Activated CD4-positive, alpha-beta memory T cell treated with anti-CD3 and anti-CD28 coated beads for 36 hours (primary cell): Measurements from ENCODE around the gene SIGLEC12. TPM values are rescaled to one million over a fixed set of nuclear protein-coding genes. Genes with fewer than 3 reads are reported as not detected.

Experiments
- CTCF ChIA-PET: fragments of 350-600 bp; sonication (Branson Sonifier 250); formaldehyde crosslinking; loops from one replicate; lab custom pipeline; 2021; ENCODE audit warnings: antibody characterized with exemption, inconsistent platforms; lab: Charles Lee
- POLR2A ChIA-PET: fragments of 350-600 bp; sonication (Branson Sonifier 250); formaldehyde crosslinking; loops from one replicate; lab custom pipeline; 2021; ENCODE audit warnings: antibody characterized with exemption; lab: Charles Lee
- DNase-seq: peaks from one replicate; pipeline ENCODE4 v3.0.0-alpha.2; 2020
- H3K27ac Mint-ChIP-seq: one replicate; pipeline ENCODE4 v1.8.0; 2021; ENCODE audit warnings: mixed read lengths
- H3K27me3 Mint-ChIP-seq: one replicate; pipeline ENCODE4 v1.8.0; 2021; ENCODE audit warnings: mixed read lengths
- H3K36me3 Mint-ChIP-seq: one replicate; pipeline ENCODE4 v1.8.0; 2021; ENCODE audit warnings: mixed read lengths
- H3K4me1 Mint-ChIP-seq: one replicate; pipeline ENCODE4 v1.8.0; 2021; ENCODE audit warnings: low read depth, mixed read lengths
- H3K4me3 Mint-ChIP-seq: one replicate; pipeline ENCODE4 v1.8.0; 2021; ENCODE audit warnings: mild to moderate bottlenecking, mixed read lengths
- H3K9me3 Mint-ChIP-seq: one replicate; pipeline ENCODE4 v1.8.0; 2021; ENCODE audit warnings: mixed read lengths
- intact Hi-C: fragments of 100-400 bp; cut with micrococcal nuclease; formaldehyde crosslinking; loops from one replicate; pipeline ENCODE4 v1.15.1; 2023
- total RNA-seq, 2 experiments: library from RNA; stranded (reverse); gene quantifications; one replicate each; pipeline ENCODE4 v1.2.3, GENCODE V29; 2021

Gene SIGLEC12
- total RNA-seq, 2 experiments from 2014 or later, result 0.22 to 0.24 TPM

DNA sequence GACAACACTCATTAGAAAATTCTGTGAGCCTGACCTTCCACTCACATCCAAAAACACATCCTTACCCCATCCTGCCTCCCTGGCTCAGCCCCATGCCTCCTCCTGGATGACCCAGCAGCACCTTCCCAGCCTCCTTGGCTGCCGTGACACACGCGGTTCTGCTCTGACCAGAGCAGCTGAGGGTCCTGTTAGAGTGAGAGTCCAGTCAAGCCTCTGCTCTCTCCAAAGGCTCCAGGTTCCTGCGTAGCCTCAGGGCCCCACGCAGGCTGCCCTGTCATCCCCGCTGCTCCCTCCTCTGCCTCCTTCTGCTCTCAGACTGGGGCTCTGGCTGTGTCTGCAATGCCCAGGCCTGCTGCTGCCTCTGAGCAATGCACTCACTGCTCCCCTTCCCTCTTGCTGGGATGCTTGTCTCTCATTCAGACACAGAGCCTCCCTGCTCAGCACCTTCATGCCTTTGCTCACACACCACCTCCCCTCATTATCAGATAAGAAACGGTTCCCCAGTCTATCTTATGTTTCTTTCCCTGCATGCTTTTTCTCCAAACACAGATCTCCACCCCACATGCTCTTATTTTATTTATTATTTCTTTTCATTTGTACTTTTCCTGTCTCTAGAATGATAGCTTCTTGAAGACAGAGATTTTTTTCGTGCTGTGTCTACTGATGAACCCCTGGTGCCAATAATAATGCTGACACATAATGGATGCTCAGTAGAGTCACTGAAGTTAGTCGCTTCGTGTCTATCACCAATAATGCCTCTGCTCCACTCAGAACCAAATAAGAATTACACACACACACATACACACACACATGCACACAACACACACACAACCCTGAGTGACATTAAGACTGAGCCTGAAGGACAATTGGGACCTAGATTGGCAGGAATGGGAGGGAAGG lies 40.1 kb upstream of the SIGLEC12 start:
- peaks cover 57% of the 10 kb centered on the region for H3K27me3 Mint-ChIP-seq
- H3K9me3 Mint-ChIP-seq, result no peaks in the 10 kb centered on the region
- no peak for DNase-seq
- intact Hi-C loops, result no loop called here
- no peak overlapping the region for H3K4me3 Mint-ChIP-seq
- no peaks in the 10 kb centered on the region for H3K36me3 Mint-ChIP-seq
- H3K27ac Mint-ChIP-seq, result no peak overlapping the region
- H3K4me1 Mint-ChIP-seq, result peaks cover 5% of the 10 kb centered on the region
- POLR2A ChIA-PET, result no interaction called here
- CTCF ChIA-PET, result no interaction called here

DNA sequence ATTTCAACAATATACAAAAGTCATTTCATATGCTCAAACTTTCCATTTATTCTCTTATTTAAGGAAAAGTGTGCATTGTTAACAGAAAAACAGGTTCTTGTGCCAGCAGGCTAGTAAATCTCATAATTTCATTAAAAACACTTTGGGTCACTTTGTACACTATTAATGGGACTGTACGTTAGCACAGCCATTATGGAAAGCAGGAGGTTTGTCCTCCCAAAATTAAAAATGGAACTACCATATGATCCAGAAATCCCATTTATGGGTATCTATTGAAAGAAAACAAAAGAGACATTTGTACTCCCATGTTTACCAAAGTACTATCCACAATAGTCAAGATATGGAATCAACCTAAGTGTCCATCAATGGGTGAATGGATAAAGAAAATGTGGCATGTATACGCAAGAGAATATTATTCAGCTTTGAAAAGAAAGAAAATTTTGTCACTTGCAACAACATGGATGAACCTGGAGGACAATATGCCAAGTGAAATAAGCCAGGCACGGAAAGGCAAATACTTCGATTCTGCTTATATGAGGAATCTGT lies 38.3 kb upstream of the SIGLEC12 start:
- intact Hi-C loops, result no loop called here
- H3K4me1 Mint-ChIP-seq, result no peaks in the 10 kb centered on the region
- CTCF ChIA-PET, result interaction anchor here (2.6 kb wide), 1 partner anchor 118 kb away, joined by 9 read pairs; no protein-coding TSS in a partner anchor
- H3K36me3 Mint-ChIP-seq, result no peaks in the 10 kb centered on the region
- no peaks in the 10 kb centered on the region for H3K9me3 Mint-ChIP-seq
- no peak overlapping the region for H3K27ac Mint-ChIP-seq
- POLR2A ChIA-PET, result no interaction called here
- no peak overlapping the region for H3K4me3 Mint-ChIP-seq
- no peak for DNase-seq
- peaks cover 60% of the 10 kb centered on the region for H3K27me3 Mint-ChIP-seq

GRCh38 chr19:51535535-51535934 lies 33.9 kb upstream of the SIGLEC12 start:
- no peaks in the 10 kb centered on the region for H3K9me3 Mint-ChIP-seq
- POLR2A ChIA-PET, result no interaction called here
- peaks cover 59% of the 10 kb centered on the region for H3K27me3 Mint-ChIP-seq
- intact Hi-C loops, result no loop called here
- CTCF ChIA-PET, result no interaction called here
- H3K27ac Mint-ChIP-seq, result no peak overlapping the region
- H3K36me3 Mint-ChIP-seq, result no peaks in the 10 kb centered on the region
- H3K4me3 Mint-ChIP-seq, result no peak overlapping the region
- no peak for DNase-seq
- no peaks in the 10 kb centered on the region for H3K4me1 Mint-ChIP-seq

GRCh38 chr19:51531349-51532315 lies 30.0 kb upstream of the SIGLEC12 start, which contains the start of gene SIGLEC6:
Gene SIGLEC6 (minus strand): TSS chr19:51531670. CDS start chr19:51531648, 22 bp downstream.
- POLR2A ChIA-PET, result no interaction called here
- Mint-ChIP-seq H3K9me3 (no peaks in the 10 kb centered on the region), H3K27me3 (peaks cover 58% of the 10 kb centered on the region), H3K4me1 (no peaks in the 10 kb centered on the region), H3K27ac (no peak within 1 kb of the TSS), H3K36me3 (no peaks in the 10 kb centered on the region), H3K4me3 (no peak within 1 kb of the TSS)
- DNase-seq, result peak; percentile 13
- CTCF ChIA-PET, result interaction anchor here (0.9 to 2.4 kb wide), 2 partner anchors 58 to 246 kb away, joined by 3 to 10 read pairs; no protein-coding TSS in a partner anchor
- intact Hi-C loops, result no loop called here

DNA sequence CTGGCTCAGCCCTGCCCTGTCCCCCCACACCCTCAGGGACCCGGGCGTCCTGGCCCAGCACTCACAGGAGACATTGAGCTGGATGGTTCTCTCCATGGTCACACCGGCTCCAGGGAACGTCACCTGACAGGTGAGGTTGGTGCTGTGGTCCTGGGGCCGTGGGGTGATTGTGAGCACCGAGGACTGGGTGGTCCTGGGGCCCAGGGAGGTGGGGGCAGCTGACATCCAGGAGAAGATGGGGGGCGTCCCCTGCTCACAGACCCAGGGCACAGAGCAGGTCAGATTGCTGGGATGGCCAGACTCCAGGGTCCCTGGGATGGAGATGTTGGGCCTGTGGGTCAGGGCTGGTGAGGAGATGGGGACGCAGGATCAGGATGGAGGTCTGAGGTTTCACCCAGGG lies 29.0 kb upstream of the SIGLEC12 start:
- Mint-ChIP-seq H3K27me3 (peaks cover 53% of the 10 kb centered on the region), H3K4me1 (no peaks in the 10 kb centered on the region), H3K4me3 (no peak overlapping the region), H3K9me3 (no peaks in the 10 kb centered on the region), H3K27ac (no peak overlapping the region), H3K36me3 (no peaks in the 10 kb centered on the region)
- intact Hi-C loops, result no loop called here
- POLR2A ChIA-PET, result no interaction called here
- no peak for DNase-seq
- CTCF ChIA-PET, result interaction anchor here (0.8 to 2.4 kb wide), 4 partner anchors 17 to 247 kb away, joined by 3 to 10 read pairs (median 3); no protein-coding TSS in a partner anchor

GRCh38 chr19:51529301-51529700 lies 27.7 kb upstream of the SIGLEC12 start:
- Mint-ChIP-seq H3K9me3 (no peaks in the 10 kb centered on the region), H3K36me3 (no peaks in the 10 kb centered on the region), H3K27ac (no peak overlapping the region), H3K27me3 (peaks cover 41% of the 10 kb centered on the region), H3K4me1 (no peaks in the 10 kb centered on the region), H3K4me3 (no peak overlapping the region)
- intact Hi-C loops, result no loop called here
- POLR2A ChIA-PET, result no interaction called here
- CTCF ChIA-PET, result interaction anchor here (2.4 kb wide), 1 partner anchor 56 kb away, joined by 10 read pairs; no protein-coding TSS in a partner anchor
- no peak for DNase-seq

- POLR2A ChIA-PET, result no interaction called here
- Mint-ChIP-seq H3K4me3 (no peak overlapping the region), H3K27ac (no peak overlapping the region), H3K36me3 (no peaks in the 10 kb centered on the region), H3K27me3 (peaks cover 38% of the 10 kb centered on the region), H3K9me3 (no peaks in the 10 kb centered on the region), H3K4me1 (no peaks in the 10 kb centered on the region)
- intact Hi-C loops, result no loop called here
- CTCF ChIA-PET, result interaction anchor here (1.4 to 1.9 kb wide), 3 partner anchors 11 to 104 kb away, joined by 3 to 5 read pairs (median 5); no protein-coding TSS in a partner anchor
- no peak for DNase-seq
These were observed 24.1 kb upstream of the SIGLEC12 start for GRCh38 chr19:51525651-51526050.

DNA sequence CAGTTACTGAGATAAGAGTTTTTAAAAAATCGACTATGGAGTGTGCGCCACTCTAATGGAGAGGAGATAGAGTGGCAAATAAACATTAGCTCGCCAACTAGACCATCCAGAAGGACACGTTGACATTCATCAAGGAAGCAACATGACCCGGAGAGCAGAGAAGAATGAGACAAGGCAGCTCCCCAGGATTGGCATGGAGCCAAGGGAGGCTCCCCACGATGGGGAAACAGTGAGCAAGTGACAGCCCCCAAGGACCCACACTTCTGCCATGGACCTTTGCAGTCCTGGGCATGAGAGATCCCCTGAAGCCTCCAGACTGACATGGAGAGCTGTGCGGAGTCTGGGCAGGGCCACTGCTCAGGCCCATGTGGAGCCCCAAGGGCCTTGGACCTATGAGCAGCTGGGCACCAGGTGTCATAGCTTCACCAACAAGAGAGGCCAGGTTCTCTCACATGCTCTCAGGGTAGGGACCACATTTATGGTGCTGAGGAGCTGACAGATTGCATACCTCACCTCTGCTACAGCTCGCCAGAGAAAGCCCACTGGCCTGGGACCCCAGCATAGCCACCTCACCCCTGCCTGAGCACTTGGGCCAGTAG lies 23.2 kb upstream of the SIGLEC12 start:
- no peak for DNase-seq
- intact Hi-C loops, result no loop called here
- peaks cover 39% of the 10 kb centered on the region for H3K27me3 Mint-ChIP-seq
- no peaks in the 10 kb centered on the region for H3K9me3 Mint-ChIP-seq
- H3K36me3 Mint-ChIP-seq, result no peaks in the 10 kb centered on the region
- POLR2A ChIA-PET, result no interaction called here
- CTCF ChIA-PET, result interaction anchor here (0.6 to 1.9 kb wide), 4 partner anchors 9 to 187 kb away, joined by 4 to 5 read pairs (median 4); no protein-coding TSS in a partner anchor
- no peaks in the 10 kb centered on the region for H3K4me1 Mint-ChIP-seq
- no peak overlapping the region for H3K27ac Mint-ChIP-seq
- no peak overlapping the region for H3K4me3 Mint-ChIP-seq

DNA sequence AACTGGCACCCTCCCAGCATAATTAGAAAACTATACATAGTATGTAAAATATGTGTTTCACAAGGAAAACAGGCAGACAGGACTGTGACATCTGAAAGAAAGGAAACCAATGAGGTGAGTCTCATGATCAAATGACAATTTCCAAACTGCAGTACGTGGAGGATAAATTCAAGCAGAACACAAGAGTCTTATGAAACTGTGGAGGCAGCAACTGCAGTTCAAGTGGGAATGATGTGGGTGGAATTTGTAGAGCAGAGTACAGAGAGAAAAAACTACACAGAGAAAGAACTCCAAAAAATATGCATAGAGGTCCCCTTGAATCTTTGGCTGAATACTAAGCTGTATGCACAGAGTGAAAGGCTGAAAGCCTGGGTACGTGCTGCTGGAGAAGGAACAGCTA lies 20.2 kb upstream of the SIGLEC12 start:
- no peak for DNase-seq
- Mint-ChIP-seq H3K27ac (no peak overlapping the region), H3K27me3 (peaks cover 28% of the 10 kb centered on the region), H3K36me3 (no peaks in the 10 kb centered on the region), H3K4me1 (no peaks in the 10 kb centered on the region), H3K4me3 (no peak overlapping the region), H3K9me3 (no peaks in the 10 kb centered on the region)
- ChIA-PET POLR2A (no interaction called here), CTCF (no interaction called here)
- intact Hi-C loops, result no loop called here

DNA sequence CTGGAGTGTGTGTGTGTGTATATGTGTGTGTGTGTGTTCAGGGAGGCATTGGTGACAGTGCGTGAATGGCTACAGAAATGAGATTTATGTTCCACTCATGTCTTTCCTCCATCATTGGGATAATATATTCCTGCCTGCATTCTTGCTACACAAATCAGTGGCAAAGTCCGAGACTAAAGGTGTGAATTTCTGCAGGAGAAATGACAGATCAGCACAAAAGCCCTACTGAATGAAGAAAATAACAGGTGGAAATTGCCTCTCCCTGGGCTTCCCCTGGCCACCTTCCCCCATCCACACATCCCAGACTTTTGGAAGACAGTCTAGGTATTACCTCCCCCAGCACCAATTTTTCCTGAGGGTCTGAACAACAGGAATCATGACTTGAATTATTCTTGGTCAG lies 19.8 kb upstream of the SIGLEC12 start:
- ChIA-PET CTCF (interaction anchor here (1.0 kb wide), 1 partner anchor 48 kb away, joined by 4 read pairs; no protein-coding TSS in a partner anchor), POLR2A (no interaction called here)
- DNase-seq, result no peak
- intact Hi-C loops, result no loop called here
- H3K4me3 Mint-ChIP-seq, result no peak overlapping the region
- peaks cover 26% of the 10 kb centered on the region for H3K27me3 Mint-ChIP-seq
- no peaks in the 10 kb centered on the region for H3K9me3 Mint-ChIP-seq
- H3K27ac Mint-ChIP-seq, result no peak overlapping the region
- no peaks in the 10 kb centered on the region for H3K4me1 Mint-ChIP-seq
- H3K36me3 Mint-ChIP-seq, result no peaks in the 10 kb centered on the region

- Mint-ChIP-seq H3K4me1 (no peaks in the 10 kb centered on the region), H3K9me3 (no peaks in the 10 kb centered on the region), H3K4me3 (no peak overlapping the region), H3K27ac (no peak overlapping the region), H3K36me3 (no peaks in the 10 kb centered on the region), H3K27me3 (peaks cover 26% of the 10 kb centered on the region)
- CTCF ChIA-PET, result interaction anchor here (1.0 kb wide), 1 partner anchor 48 kb away, joined by 4 read pairs; no protein-coding TSS in a partner anchor
- POLR2A ChIA-PET, result no interaction called here
- DNase-seq, result no peak
- intact Hi-C loops, result no loop called here
These were observed 19.1 kb upstream of the SIGLEC12 start for GRCh38 chr19:51520728-51521127.
